Glutamatergic neuron (in vitro differentiated cells): ENCODE data around the gene RFX7. TPM values are rescaled to one million over a fixed set of nuclear protein-coding genes. Genes with fewer than 3 reads are reported as not detected.

Source experiments
- DNase-seq: peaks from one replicate; pipeline ENCODE4 v3.0.0; 2022
- H3K27ac Mint-ChIP-seq: one replicate; pipeline ENCODE4 v1.8.0; 2020; ENCODE audit warnings: mild to moderate bottlenecking, mixed read lengths, inconsistent platforms; ENCODE audit not compliant: unreplicated experiment
- H3K27me3 Mint-ChIP-seq: one replicate; pipeline ENCODE4 v1.8.0; 2020; ENCODE audit warnings: mild to moderate bottlenecking, moderate library complexity, mixed read lengths, inconsistent platforms; ENCODE audit not compliant: unreplicated experiment
- H3K36me3 Mint-ChIP-seq: one replicate; pipeline ENCODE4 v1.8.0; 2020; ENCODE audit warnings: mild to moderate bottlenecking, mixed read lengths, inconsistent platforms; ENCODE audit not compliant: unreplicated experiment
- H3K4me1 Mint-ChIP-seq: one replicate; pipeline ENCODE4 v1.8.0; 2020; ENCODE audit warnings: mild to moderate bottlenecking, low read depth, mixed read lengths, inconsistent platforms; ENCODE audit not compliant: unreplicated experiment
- H3K4me3 Mint-ChIP-seq: one replicate; pipeline ENCODE4 v1.8.0; 2020; ENCODE audit warnings: mild to moderate bottlenecking, mixed read lengths, inconsistent platforms; ENCODE audit not compliant: unreplicated experiment
- H3K9me3 Mint-ChIP-seq: one replicate; pipeline ENCODE4 v1.8.0; 2020; ENCODE audit warnings: mild to moderate bottlenecking, moderate library complexity, mixed read lengths, inconsistent platforms; ENCODE audit not compliant: unreplicated experiment
- total RNA-seq: library from RNA; stranded (reverse); fragmentation: NEBNext Ultra II Directional; extraction: Animal tissue kit (Norgen Biotek cat#: 25700); gene quantifications from one replicate; pipeline ENCODE4 v1.2.1, GENCODE V29; 2021; ENCODE audit not compliant: unreplicated experiment
- TF ChIP-seq, protein P1 (sequence below): fragments of 200-600 bp; sonication (generic); IDR thresholded peaks from one replicate; pipeline ENCODE4 v1.5.0; 2021; ENCODE audit not compliant: partially characterized antibody, unreplicated experiment

RFX7 gene
- total RNA-seq, 1 donor from 2014 or later, result 34.1 TPM

DNA sequence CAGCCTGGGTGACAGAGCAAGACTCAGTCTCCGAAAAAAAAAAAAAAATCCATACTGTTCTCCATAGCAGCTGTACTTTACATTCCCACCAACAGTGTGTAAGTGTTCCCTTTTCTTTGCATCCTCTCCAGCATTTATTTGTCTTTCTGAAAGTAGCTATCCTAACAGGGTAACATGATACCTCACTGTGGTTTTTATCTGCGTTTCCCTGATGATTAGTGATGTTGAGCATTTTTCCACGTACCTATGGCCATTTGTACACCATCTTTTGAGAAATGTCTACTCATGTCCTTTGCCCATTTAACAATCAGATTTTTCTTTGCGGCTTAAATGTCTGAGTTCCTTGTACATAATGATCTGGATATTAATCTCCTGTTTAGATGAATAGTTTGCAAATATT is 119.3 kb downstream of the RFX7 start:
- Mint-ChIP-seq H3K36me3 (peaks cover 59% of the 10 kb centered on the region), H3K4me3 (no peak overlapping the region), H3K27me3 (peaks cover 2% of the 10 kb centered on the region), H3K9me3 (peaks cover 6% of the 10 kb centered on the region), H3K4me1 (no peaks in the 10 kb centered on the region), H3K27ac (no peak overlapping the region)
- TF ChIP-seq, protein P1, sequence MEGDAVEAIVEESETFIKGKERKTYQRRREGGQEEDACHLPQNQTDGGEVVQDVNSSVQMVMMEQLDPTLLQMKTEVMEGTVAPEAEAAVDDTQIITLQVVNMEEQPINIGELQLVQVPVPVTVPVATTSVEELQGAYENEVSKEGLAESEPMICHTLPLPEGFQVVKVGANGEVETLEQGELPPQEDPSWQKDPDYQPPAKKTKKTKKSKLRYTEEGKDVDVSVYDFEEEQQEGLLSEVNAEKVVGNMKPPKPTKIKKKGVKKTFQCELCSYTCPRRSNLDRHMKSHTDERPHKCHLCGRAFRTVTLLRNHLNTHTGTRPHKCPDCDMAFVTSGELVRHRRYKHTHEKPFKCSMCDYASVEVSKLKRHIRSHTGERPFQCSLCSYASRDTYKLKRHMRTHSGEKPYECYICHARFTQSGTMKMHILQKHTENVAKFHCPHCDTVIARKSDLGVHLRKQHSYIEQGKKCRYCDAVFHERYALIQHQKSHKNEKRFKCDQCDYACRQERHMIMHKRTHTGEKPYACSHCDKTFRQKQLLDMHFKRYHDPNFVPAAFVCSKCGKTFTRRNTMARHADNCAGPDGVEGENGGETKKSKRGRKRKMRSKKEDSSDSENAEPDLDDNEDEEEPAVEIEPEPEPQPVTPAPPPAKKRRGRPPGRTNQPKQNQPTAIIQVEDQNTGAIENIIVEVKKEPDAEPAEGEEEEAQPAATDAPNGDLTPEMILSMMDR, result no peak
- no peak for DNase-seq

- DNase-seq, result no peak
- TF ChIP-seq, protein P1, result no peak
- H3K4me3 Mint-ChIP-seq, result no peak overlapping the region
- peaks cover 7% of the 10 kb centered on the region for H3K36me3 Mint-ChIP-seq
- H3K27ac Mint-ChIP-seq, result no peak overlapping the region
- H3K9me3 Mint-ChIP-seq, result peaks cover 9% of the 10 kb centered on the region
- H3K27me3 Mint-ChIP-seq, result peaks cover 3% of the 10 kb centered on the region
- H3K4me1 Mint-ChIP-seq, result peaks cover 5% of the 10 kb centered on the region
Measured at GRCh38 chr15:56105855-56106254, 137.8 kb downstream of the RFX7 start.

- H3K27ac Mint-ChIP-seq, result no peak overlapping the region
- H3K9me3 Mint-ChIP-seq, result no peaks in the 10 kb centered on the region
- H3K27me3 Mint-ChIP-seq, result no peaks in the 10 kb centered on the region
Measured at GRCh38 chr15:56102441-56102840, 141.2 kb downstream of the RFX7 start.

DNA sequence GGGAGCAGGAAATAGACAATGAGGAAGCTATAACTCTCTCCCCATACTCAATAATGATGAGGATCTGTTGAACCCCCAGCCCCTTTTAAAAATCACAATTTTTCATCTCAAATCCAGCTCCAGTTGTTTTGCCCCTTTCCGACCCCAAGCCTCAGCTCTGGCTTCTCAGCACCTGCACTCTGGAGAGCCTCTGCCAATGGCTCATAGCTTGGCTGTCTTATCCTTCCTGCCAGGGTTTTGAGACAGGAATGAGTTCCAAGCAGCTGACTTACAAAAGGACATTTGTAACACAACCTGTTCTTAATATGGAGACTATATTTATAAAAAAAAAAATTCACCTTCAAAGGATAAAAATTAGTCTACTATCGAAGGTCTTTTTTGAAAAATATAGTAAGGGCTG is 144.4 kb downstream of the RFX7 start:
- no peak overlapping the region for H3K27ac Mint-ChIP-seq
- peaks cover 2% of the 10 kb centered on the region for H3K9me3 Mint-ChIP-seq
- H3K4me3 Mint-ChIP-seq, result no peak overlapping the region
- peaks cover 7% of the 10 kb centered on the region for H3K36me3 Mint-ChIP-seq
- H3K27me3 Mint-ChIP-seq, result no peaks in the 10 kb centered on the region
- H3K4me1 Mint-ChIP-seq, result no peaks in the 10 kb centered on the region
- TF ChIP-seq, protein P1, result no peak
- DNase-seq, result no peak

More at GRCh38 chr15:56102441-56102840, 141.2 kb downstream of the RFX7 start:
- DNase-seq, result no peak
- no peaks in the 10 kb centered on the region for H3K36me3 Mint-ChIP-seq
- H3K4me3 Mint-ChIP-seq, result no peak overlapping the region
- peaks cover 5% of the 10 kb centered on the region for H3K4me1 Mint-ChIP-seq
- TF ChIP-seq, protein P1, result no peak

DNA sequence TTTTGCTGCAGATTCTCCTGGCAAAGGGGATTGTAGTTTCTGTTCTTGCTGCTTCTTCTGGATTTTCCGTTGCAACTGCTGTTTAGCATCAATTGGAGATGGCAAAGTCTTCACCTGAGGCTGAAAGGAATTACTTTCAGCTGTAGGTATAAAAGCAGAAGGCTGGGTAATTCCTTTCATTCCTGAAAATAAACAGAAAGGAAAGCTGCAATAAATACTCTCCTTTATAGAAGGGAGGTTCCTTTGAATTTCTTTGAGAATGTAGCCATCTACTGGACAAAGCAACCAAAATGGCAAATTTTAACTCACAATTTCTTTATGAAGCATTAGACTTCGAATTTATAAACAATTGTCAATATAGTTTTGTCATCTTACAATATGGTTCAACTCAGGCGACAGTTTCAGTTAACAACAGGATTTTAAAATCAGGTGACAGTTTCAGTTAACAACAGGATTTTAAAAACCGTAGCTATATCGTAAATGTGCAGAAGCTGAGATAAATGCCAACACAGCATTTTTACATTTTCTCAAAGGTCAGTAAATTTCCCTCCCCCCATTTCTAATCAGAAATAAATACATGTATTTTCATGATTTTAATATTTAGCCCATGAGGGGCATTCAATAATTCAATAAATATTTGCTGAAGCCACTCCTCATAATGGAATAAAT is 145.3 kb downstream of the RFX7 start:
- H3K27me3 Mint-ChIP-seq, result no peaks in the 10 kb centered on the region
- H3K9me3 Mint-ChIP-seq, result peaks cover 4% of the 10 kb centered on the region
- H3K27ac Mint-ChIP-seq, result no peak overlapping the region
- H3K4me3 Mint-ChIP-seq, result no peak overlapping the region
- H3K36me3 Mint-ChIP-seq, result peaks cover 15% of the 10 kb centered on the region
- TF ChIP-seq, protein P1, result no peak
- DNase-seq, result no peak
- no peaks in the 10 kb centered on the region for H3K4me1 Mint-ChIP-seq
